ENCODE measurements around the gene RUVBL2.
"Not testable (repeated sequence)": the region's sequence is repeated elsewhere in the genome, so short reads cannot be mapped to it uniquely, and the experiment has no call there.

RUVBL2 gene

GRCh38 chr19:49018388-49019241 lies 24.9 kb downstream of the RUVBL2 start:
- ATAC-seq, DNase-seq: not testable (repeated sequence)

DNA sequence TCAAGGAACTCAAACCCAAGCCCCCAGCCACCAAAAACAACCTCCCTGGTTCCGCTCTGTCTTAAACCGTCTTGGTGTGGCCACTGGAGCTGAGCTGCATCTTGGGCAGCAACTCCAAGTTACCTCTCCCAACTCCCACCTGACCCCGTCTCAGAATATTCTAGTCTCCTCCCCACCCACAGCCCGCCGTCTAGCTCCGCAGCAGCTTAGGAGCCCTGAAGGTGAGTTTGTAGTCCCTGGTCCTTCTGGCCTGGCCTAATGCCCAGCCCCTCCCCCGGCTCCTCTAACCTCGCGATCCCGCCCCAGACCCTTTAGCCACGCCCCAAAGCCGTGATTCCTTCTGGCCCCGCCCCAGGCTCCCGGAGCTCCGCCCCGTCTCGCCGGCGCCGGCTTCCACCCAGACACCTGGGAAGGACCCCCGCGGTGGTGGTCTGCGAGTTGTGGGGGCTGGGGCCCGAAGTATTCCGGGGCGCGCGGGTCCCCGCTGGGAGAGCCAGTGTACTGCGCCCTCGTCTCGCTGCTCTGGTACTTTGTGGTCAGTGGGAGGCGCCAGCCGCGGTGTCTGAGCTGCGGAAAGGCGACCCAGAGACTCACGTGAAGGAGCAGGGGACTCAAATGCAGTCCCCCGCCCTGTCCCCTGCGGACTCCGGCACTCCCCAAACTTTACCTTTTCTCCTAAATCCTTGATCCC lies 25.7 kb downstream of the RUVBL2 start:
- ATAC-seq (peak; percentile 17), DNase-seq (peak; percentile 74)

DNA sequence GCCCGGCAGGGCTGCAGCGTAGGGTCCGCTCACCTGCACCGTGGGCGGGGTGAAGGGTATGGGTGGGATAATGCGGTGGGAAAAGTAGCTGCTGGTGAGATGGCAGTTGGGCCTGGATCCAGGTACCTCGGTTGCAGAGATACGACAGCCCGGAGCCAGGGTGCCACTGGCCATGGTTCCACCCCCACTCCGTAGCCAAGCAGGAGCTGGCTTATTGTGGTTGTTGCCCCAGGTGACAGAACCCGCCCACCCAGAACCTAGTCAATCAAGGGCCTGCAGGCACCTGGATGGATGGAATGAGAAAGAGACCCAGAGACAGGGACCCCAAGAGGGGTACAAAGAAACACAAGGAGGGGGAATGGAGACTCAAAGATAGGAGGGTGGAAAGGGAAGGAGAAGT lies 26.7 kb downstream of the RUVBL2 start:
- ATAC-seq (no peak), DNase-seq (no peak)

DNA sequence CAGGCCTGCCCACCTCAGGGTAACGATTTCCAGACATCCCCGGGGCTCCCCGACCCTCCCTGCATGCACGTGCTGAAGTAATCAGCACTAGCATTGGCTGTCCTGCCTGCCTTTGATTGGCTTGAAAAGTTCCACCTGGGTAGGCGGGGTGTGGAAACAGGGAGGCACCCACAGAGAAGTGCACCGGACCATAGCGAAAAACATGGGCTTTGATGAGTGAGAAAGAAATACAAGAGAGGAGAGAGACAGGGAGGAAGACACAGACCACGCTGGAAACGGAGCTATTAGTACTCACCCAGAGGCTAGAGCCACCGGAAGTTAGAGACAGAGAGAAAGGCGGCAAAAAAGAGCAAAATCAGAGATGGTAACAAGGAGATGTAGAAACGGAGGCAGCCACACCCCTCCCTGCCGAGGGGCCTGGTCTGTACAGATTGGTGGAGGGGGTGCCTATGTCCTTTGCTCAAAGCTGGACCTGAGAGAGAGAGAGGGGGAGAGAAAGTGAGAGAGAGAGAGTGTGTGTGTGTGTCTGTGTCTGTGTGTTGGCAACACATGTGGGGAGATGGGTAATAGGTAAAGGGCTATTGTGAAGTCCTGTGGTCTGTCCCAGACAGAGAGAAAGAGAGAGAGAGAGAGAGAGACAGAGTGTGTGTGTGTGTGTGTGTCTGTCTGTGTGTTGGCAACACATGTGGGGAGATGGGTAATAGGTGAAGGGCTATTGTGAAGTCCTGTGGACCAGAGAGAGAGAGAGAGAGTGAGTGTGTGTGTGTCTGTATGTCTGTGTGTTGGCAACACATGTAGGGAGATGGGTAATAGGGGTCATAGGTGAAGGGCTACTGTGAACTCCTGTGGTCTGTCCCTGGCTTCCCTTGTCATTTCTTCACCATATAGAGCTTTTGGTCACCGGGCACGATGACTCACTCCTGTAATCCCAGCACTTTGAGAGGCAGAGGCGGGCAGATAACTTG lies 27.5 kb downstream of the RUVBL2 start:
- DNase-seq = no peak
- ATAC-seq = no peak

GRCh38 chr19:49022116-49022515 lies 28.4 kb downstream of the RUVBL2 start:
- DNase-seq = no peak
- no peak for ATAC-seq

GRCh38 chr19:49024233-49024632 lies 30.5 kb downstream of the RUVBL2 start, which contains the start of gene CGB3:
CGB3 (minus strand) TSS chr19:49024333; CDS start chr19:49023971, 362 bp downstream.
- not testable (repeated sequence) for ATAC-seq

GRCh38 chr19:49025088-49025487 lies 31.4 kb downstream of the RUVBL2 start:
- DNase-seq, ATAC-seq: not testable (repeated sequence)

More at GRCh38 chr19:49024233-49024632, 30.5 kb downstream of the RUVBL2 start, which contains the start of gene CGB3:
- not testable (repeated sequence) for DNase-seq

- not testable (repeated sequence) for ATAC-seq, DNase-seq
These were observed 31.9 kb downstream of the RUVBL2 start for GRCh38 chr19:49025599-49025998.

GRCh38 chr19:49028686-49029085 lies 35.0 kb downstream of the RUVBL2 start:
- not testable (repeated sequence) for DNase-seq, ATAC-seq

DNA sequence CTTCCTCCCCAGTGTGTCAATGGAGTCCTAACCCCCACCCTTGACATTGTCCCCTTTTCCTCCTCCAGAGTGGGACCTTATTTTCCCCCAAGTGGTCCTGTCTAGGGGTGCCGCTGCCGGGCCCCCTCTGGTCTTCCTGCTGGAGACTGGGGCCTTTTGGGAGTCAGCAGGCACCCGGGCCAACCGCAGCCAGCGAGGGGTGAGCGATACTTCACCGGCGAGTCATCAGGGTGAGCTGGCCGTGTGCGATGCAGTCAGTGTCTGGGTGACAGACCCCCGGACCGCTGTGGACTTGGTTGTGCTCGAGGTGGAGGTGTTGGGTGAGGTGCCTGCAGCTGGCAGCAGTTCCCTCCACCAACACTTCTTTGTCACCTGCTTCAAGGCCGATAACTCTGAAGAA lies 36.1 kb downstream of the RUVBL2 start:
- DNase-seq, ATAC-seq: not testable (repeated sequence)

DNA sequence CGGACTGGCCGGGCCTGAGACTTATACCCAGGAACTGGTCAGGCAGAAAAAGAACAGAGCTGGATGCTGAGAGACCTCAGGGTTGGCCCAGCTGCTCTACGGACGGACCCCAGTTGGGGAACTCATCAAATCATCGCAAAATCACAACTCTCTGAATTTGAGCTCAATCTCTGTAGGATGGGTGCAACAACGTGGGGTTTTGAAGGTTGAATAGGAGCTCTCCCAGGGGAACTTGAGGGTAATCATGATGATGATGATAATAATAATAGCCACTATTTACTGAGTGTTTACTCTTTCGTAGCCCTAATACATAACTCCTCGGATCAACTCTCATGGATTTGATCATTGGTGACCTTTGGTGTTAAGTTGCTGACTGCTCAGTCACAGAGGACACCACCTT lies 36.6 kb downstream of the RUVBL2 start:
- not testable (repeated sequence) for DNase-seq, ATAC-seq

DNA sequence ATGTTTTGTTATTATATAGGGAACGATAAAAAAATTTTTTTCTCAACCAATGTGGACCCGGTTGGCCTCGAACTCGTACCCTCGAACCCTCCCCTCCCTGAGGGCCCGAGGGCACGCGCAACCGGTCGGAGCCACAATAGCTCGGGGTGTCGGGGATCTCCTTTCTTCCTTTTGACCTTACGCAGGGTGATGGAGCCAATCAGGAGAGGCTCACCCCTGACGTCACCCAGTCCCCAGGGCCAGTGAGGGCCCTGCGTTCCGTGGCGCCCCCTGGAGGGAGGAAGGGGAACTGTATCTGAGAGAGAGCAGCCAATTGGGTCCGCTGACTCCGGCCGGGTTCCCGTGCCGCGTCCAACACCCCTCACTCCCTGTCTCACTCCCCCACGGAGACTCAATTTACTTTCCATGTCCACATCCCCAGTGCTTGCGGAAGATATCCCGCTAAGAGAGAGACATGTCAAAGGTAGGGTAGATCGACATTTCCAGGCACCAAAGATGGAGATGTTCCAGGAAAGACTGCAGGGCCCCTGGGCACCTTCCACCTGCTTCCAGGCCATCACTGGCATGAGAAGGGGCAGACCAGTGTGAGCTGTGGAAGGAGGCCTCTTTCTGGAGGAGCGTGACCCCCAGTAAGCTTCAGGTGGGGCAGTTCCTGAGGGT lies 38.1 kb downstream of the RUVBL2 start, which contains the start of gene CGB2:
Gene CGB2, plus strand, starts transcription at position 249 of the 660 bp plus-strand sequence. Its CDS starts 206 bp downstream, at position 455.
- DNase-seq = peak; percentile 79
- ATAC-seq = peak; percentile 76

DNA sequence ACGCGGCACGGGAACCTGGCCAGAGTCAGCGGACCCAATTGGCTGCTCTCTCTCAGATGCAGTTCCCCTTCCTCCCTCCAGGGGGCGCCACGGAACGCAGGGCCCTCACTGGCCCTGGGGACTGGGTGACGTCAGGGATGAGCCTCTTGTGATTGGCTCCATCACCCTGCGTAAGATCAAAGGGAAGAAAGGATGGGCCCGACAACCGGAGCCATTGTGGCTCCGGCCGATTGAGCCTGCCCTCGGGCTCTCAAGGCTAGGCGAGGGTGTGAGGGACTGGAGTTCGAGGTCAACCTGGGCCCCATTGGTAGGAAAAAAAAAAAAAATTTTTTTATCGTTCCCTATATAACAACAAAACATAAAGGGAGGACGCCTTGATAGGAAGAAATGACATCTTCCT lies 43.1 kb downstream of the RUVBL2 start, which contains the start of gene CGB1:
Gene CGB1, minus strand, starts transcription at position 81 of the 400 bp plus-strand sequence. CDS start 184 bp downstream, outside the sequence.
- ATAC-seq (peak; percentile 52), DNase-seq (peak; percentile 72)

GRCh38 chr19:49038111-49038510 lies 44.4 kb downstream of the RUVBL2 start:
- DNase-seq, ATAC-seq: not testable (repeated sequence)

- DNase-seq, ATAC-seq: not testable (repeated sequence)
These were observed 45.0 kb downstream of the RUVBL2 start for GRCh38 chr19:49038557-49039276.

GRCh38 chr19:49039736-49040135 lies 46.0 kb downstream of the RUVBL2 start:
- not testable (repeated sequence) for ATAC-seq, DNase-seq

- ATAC-seq (no peak), DNase-seq (no peak)
These were observed 48.5 kb downstream of the RUVBL2 start for GRCh38 chr19:49042177-49042576.

- not testable (repeated sequence) for DNase-seq, ATAC-seq
These were observed 49.0 kb downstream of the RUVBL2 start for GRCh38 chr19:49042666-49043065.

DNA sequence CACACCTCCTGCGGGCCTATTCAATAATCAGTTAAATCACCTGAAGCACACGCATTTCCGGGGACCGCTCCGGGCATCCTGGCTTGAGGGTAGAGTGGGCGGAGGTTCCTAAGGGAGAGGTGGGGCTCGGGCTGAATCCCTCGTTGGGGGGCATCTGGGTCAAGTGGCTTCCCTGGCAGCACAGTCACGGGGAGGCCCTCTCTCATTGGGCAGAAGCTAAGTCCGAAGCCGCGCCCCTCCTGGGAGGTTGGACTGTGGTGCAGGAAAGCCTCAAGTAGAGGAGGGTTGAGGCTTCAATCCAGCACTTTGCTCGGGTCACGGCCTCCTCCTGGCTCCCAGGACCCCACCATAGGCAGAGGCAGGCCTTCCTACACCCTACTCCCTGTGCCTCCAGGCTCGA lies 49.9 kb downstream of the RUVBL2 start, which contains the start of gene CGB5:
Gene CGB5, plus strand, starts transcription at position 301 of the 400 bp plus-strand sequence. CDS start 362 bp downstream, outside the sequence.
- ATAC-seq, DNase-seq: not testable (repeated sequence)

GRCh38 chr19:49049011-49049410 lies 55.3 kb downstream of the RUVBL2 start, which contains the start of gene CGB8:
CGB8 (minus strand) TSS chr19:49049111; CDS start chr19:49048739, 372 bp downstream.
- DNase-seq, ATAC-seq: not testable (repeated sequence)

All from stimulated activated naive CD8-positive, alpha-beta T cell treated with anti-CD3 and anti-CD28 coated beads, Interleukin-15, Interleukin-2, amounts not matched to agents 100 U/mL and 50 U/mL, for 24 hours (primary cell).